ENCODE results near the gene MAP3K7. TPM values are rescaled to one million over a fixed set of nuclear protein-coding genes. Genes with fewer than 3 reads are reported as not detected.

Gene MAP3K7
- total and polyA plus RNA-seq, 4 experiments from 2014 or later: 18.8 to 34.1 (median 28.9) TPM

GRCh38 chr6:90544741-90545140 is 42.1 kb downstream of the MAP3K7 start:
- Histone ChIP-seq H3K4me3 (ENCODE audit: low read length in 2 of 2) (no peak overlapping the region), H3K27ac (ENCODE audit: low read depth, low read length) (no peak overlapping the region), H3K27me3 (ENCODE audit: insufficient read depth, low read length) (no peaks in the 10 kb centered on the region), H3K9me3 (ENCODE audit: control insufficient read depth in 1 of 2, low read length in 2 of 2) (no peaks in the 10 kb centered on the region), H3K4me1 (ENCODE audit: insufficient read depth, low read length) (no peaks in the 10 kb centered on the region), H3K36me3 (ENCODE audit: insufficient read depth, low read length) (peaks cover 22% of the 10 kb centered on the region)
- POLR2A ChIA-PET (ENCODE audit: partially characterized antibody): no interaction called here
- intact Hi-C loops (cut with micrococcal nuclease): no loop called here
- H3K9me3 Mint-ChIP-seq: no peaks in the 10 kb centered on the region
- peak overlapping the region in 1 of 7 donors; percentile 36 for H3K27ac Mint-ChIP-seq
- no peak for DNase-seq
- CTCF ChIA-PET (ENCODE audit: partially characterized antibody): no interaction called here
- H3K4me1 Mint-ChIP-seq: no peaks in the 10 kb centered on the region
- peaks cover 62 to 67% of the 10 kb centered on the region in 2 donors for H3K36me3 Mint-ChIP-seq
- H3K27me3 Mint-ChIP-seq: no peaks in the 10 kb centered on the region
- H3K4me3 Mint-ChIP-seq: no peak overlapping the region

GRCh38 chr6:90544081-90544480 is 42.8 kb downstream of the MAP3K7 start:
- DNase-seq: no peak
- Histone ChIP-seq H3K27me3 (ENCODE audit: insufficient read depth, low read length) (no peaks in the 10 kb centered on the region), H3K9me3 (ENCODE audit: control insufficient read depth in 1 of 2, low read length in 2 of 2) (no peaks in the 10 kb centered on the region), H3K4me1 (ENCODE audit: insufficient read depth, low read length) (no peaks in the 10 kb centered on the region), H3K27ac (ENCODE audit: low read depth, low read length) (no peak overlapping the region), H3K4me3 (ENCODE audit: low read length in 2 of 2) (no peak overlapping the region), H3K36me3 (ENCODE audit: insufficient read depth, low read length) (peaks cover 25% of the 10 kb centered on the region)
- ChIA-PET POLR2A (ENCODE audit: partially characterized antibody) (no interaction called here), CTCF (ENCODE audit: partially characterized antibody) (no interaction called here)
- Mint-ChIP-seq H3K36me3 (peaks cover 56 to 61% of the 10 kb centered on the region in 2 donors), H3K9me3 (no peaks in the 10 kb centered on the region), H3K27me3 (no peaks in the 10 kb centered on the region), H3K4me3 (no peak overlapping the region), H3K27ac (no peak overlapping the region), H3K4me1 (no peaks in the 10 kb centered on the region)
- intact Hi-C loops (cut with micrococcal nuclease): no loop called here

GRCh38 chr6:90541221-90541620 is 45.7 kb downstream of the MAP3K7 start:
- no peak overlapping the region for H3K4me3 ChIP-seq (ENCODE audit: low read length in 2 of 2)
- H3K36me3 ChIP-seq (ENCODE audit: insufficient read depth, low read length): peaks cover 6% of the 10 kb centered on the region
- peaks cover 38 to 53% of the 10 kb centered on the region in 2 donors for H3K36me3 Mint-ChIP-seq
- H3K4me1 ChIP-seq (ENCODE audit: insufficient read depth, low read length): no peaks in the 10 kb centered on the region
- H3K27ac Mint-ChIP-seq: no peak overlapping the region
- no peaks in the 10 kb centered on the region for H3K9me3 Mint-ChIP-seq
- ChIA-PET POLR2A (ENCODE audit: partially characterized antibody) (no interaction called here), CTCF (ENCODE audit: partially characterized antibody) (no interaction called here)
- no peaks in the 10 kb centered on the region for H3K27me3 Mint-ChIP-seq
- no peaks in the 10 kb centered on the region for H3K27me3 ChIP-seq (ENCODE audit: insufficient read depth, low read length)
- no peak for DNase-seq
- intact Hi-C loops (cut with micrococcal nuclease): no loop called here
- peaks cover 0 to 2% (median 0%) of the 10 kb centered on the region in 4 donors for H3K4me1 Mint-ChIP-seq
- H3K4me3 Mint-ChIP-seq: no peak overlapping the region
- no peak overlapping the region for H3K27ac ChIP-seq (ENCODE audit: low read depth, low read length)
- H3K9me3 ChIP-seq (ENCODE audit: control insufficient read depth in 1 of 2, low read length in 2 of 2): no peaks in the 10 kb centered on the region

GRCh38 chr6:90538278-90539046 is 48.4 kb downstream of the MAP3K7 start:
- ChIA-PET POLR2A (ENCODE audit: partially characterized antibody) (interaction anchor here (0.6 kb wide), 1 partner anchor 1315 kb away, joined by 3 read pairs; no protein-coding TSS in a partner anchor), CTCF (ENCODE audit: partially characterized antibody) (no interaction called here)
- Mint-ChIP-seq H3K27ac (no peak overlapping the region), H3K36me3 (peaks cover 23 to 41% of the 10 kb centered on the region in 2 donors), H3K9me3 (no peaks in the 10 kb centered on the region), H3K4me3 (no peak overlapping the region), H3K27me3 (no peaks in the 10 kb centered on the region), H3K4me1 (peaks cover 0 to 2% (median 0%) of the 10 kb centered on the region in 4 donors)
- H3K4me3 ChIP-seq (ENCODE audit: low read length in 2 of 2): no peak overlapping the region
- no peaks in the 10 kb centered on the region for H3K27me3 ChIP-seq (ENCODE audit: insufficient read depth, low read length)
- peaks cover 9% of the 10 kb centered on the region for H3K36me3 ChIP-seq (ENCODE audit: insufficient read depth, low read length)
- H3K27ac ChIP-seq (ENCODE audit: low read depth, low read length): no peak overlapping the region
- H3K9me3 ChIP-seq (ENCODE audit: control insufficient read depth in 1 of 2, low read length in 2 of 2): no peaks in the 10 kb centered on the region
- DNase-seq: no peak
- H3K4me1 ChIP-seq (ENCODE audit: insufficient read depth, low read length): no peaks in the 10 kb centered on the region
- intact Hi-C loops (cut with micrococcal nuclease): no loop called here

GRCh38 chr6:90537723-90538258 is 49.1 kb downstream of the MAP3K7 start:
- Mint-ChIP-seq H3K27me3 (no peaks in the 10 kb centered on the region), H3K36me3 (peaks cover 22 to 41% of the 10 kb centered on the region in 2 donors), H3K4me3 (no peak overlapping the region), H3K4me1 (peaks cover 0 to 2% (median 0%) of the 10 kb centered on the region in 4 donors), H3K27ac (peak overlapping the region in 1 of 7 donors; percentile 45), H3K9me3 (no peaks in the 10 kb centered on the region)
- H3K36me3 ChIP-seq (ENCODE audit: insufficient read depth, low read length): peaks cover 10% of the 10 kb centered on the region
- no peak for DNase-seq
- H3K4me1 ChIP-seq (ENCODE audit: insufficient read depth, low read length): no peaks in the 10 kb centered on the region
- POLR2A ChIA-PET (ENCODE audit: partially characterized antibody): interaction anchor here (0.6 kb wide), 1 partner anchor 1314 kb away, joined by 3 read pairs; no protein-coding TSS in a partner anchor
- H3K27ac ChIP-seq (ENCODE audit: low read depth, low read length): no peak overlapping the region
- H3K4me3 ChIP-seq (ENCODE audit: low read length in 2 of 2): no peak overlapping the region
- intact Hi-C loops (cut with micrococcal nuclease): no loop called here
- no peaks in the 10 kb centered on the region for H3K9me3 ChIP-seq (ENCODE audit: control insufficient read depth in 1 of 2, low read length in 2 of 2)
- H3K27me3 ChIP-seq (ENCODE audit: insufficient read depth, low read length): no peaks in the 10 kb centered on the region
- CTCF ChIA-PET (ENCODE audit: partially characterized antibody): no interaction called here

- Histone ChIP-seq H3K27me3 (ENCODE audit: insufficient read depth, low read length) (no peaks in the 10 kb centered on the region), H3K27ac (ENCODE audit: low read depth, low read length) (no peak overlapping the region), H3K4me1 (ENCODE audit: insufficient read depth, low read length) (no peaks in the 10 kb centered on the region), H3K4me3 (ENCODE audit: low read length in 2 of 2) (no peak overlapping the region), H3K9me3 (ENCODE audit: control insufficient read depth in 1 of 2, low read length in 2 of 2) (no peaks in the 10 kb centered on the region), H3K36me3 (ENCODE audit: insufficient read depth, low read length) (peaks cover 10% of the 10 kb centered on the region)
- Mint-ChIP-seq H3K4me3 (no peak overlapping the region), H3K4me1 (peaks cover 0 to 2% (median 0%) of the 10 kb centered on the region in 4 donors), H3K36me3 (peaks cover 21 to 43% of the 10 kb centered on the region in 2 donors), H3K27ac (no peak overlapping the region), H3K9me3 (no peaks in the 10 kb centered on the region), H3K27me3 (no peaks in the 10 kb centered on the region)
- DNase-seq: no peak
- ChIA-PET POLR2A (ENCODE audit: partially characterized antibody) (no interaction called here), CTCF (ENCODE audit: partially characterized antibody) (no interaction called here)
- intact Hi-C loops (cut with micrococcal nuclease): no loop called here
These were observed 49.8 kb downstream of the MAP3K7 start for GRCh38 chr6:90537027-90537426.

GRCh38 chr6:90536520-90536919 is 50.4 kb downstream of the MAP3K7 start:
- Mint-ChIP-seq H3K27me3 (no peaks in the 10 kb centered on the region), H3K27ac (no peak overlapping the region)
- no peak for DNase-seq

More at GRCh38 chr6:90536520-90536919, 50.4 kb downstream of the MAP3K7 start:
- Histone ChIP-seq H3K9me3 (ENCODE audit: control insufficient read depth in 1 of 2, low read length in 2 of 2) (no peaks in the 10 kb centered on the region), H3K36me3 (ENCODE audit: insufficient read depth, low read length) (peaks cover 10% of the 10 kb centered on the region), H3K27me3 (ENCODE audit: insufficient read depth, low read length) (no peaks in the 10 kb centered on the region), H3K4me3 (ENCODE audit: low read length in 2 of 2) (no peak overlapping the region), H3K4me1 (ENCODE audit: insufficient read depth, low read length) (no peaks in the 10 kb centered on the region), H3K27ac (ENCODE audit: low read depth, low read length) (no peak overlapping the region)
- ChIA-PET CTCF (ENCODE audit: partially characterized antibody) (no interaction called here), POLR2A (ENCODE audit: partially characterized antibody) (no interaction called here)
- H3K36me3 Mint-ChIP-seq: peaks cover 21 to 43% of the 10 kb centered on the region in 2 donors
- H3K4me3 Mint-ChIP-seq: no peak overlapping the region
- peaks cover 0 to 2% (median 0%) of the 10 kb centered on the region in 4 donors for H3K4me1 Mint-ChIP-seq
- intact Hi-C loops (cut with micrococcal nuclease): no loop called here
- no peaks in the 10 kb centered on the region for H3K9me3 Mint-ChIP-seq
